Lung microvascular endothelial cell (primary cell): ENCODE data around the gene RAN. TPM values are rescaled to one million over a fixed set of nuclear protein-coding genes. Genes with fewer than 3 reads are reported as not detected.
"Not testable (repeated sequence)": the region's sequence is repeated elsewhere in the genome, so short reads cannot be mapped to it uniquely, and the experiment has no call there.

ENCODE experiments used
- DNase-seq, 2 donors: peaks; one replicate each; pipeline versions ENCODE4 v3.0.0 to v3.0.0-alpha.2; 2010; ENCODE audit warnings: low read depth in 2 of 2
- total RNA-seq: library from RNA; depleted of rRNA; stranded (reverse); fragments of >200 nt; gene quantifications from 2 replicates; pipeline ENCODE4 v1.2.1, GENCODE V29; 2014

RAN gene
- total RNA-seq, 1 donor from 2014 or later = 296 TPM

- peak in 1 of 2 donors; percentile 65 for DNase-seq
Observed at GRCh38 chr12:130849561-130850417, 22.1 kb upstream of the RAN start.

- no peak for DNase-seq
Observed at GRCh38 chr12:130850418-130851021, 21.3 kb upstream of the RAN start.

- DNase-seq = no peak
Observed at GRCh38 chr12:130856088-130856487, 15.8 kb upstream of the RAN start.

GRCh38 chr12:130858084-130858483 is 13.8 kb upstream of the RAN start:
- DNase-seq = no peak

GRCh38 chr12:130859161-130859560 is 12.7 kb upstream of the RAN start:
- DNase-seq = no peak

GRCh38 chr12:130860311-130860710 is 11.6 kb upstream of the RAN start:
- DNase-seq = no peak

- DNase-seq = no peak
Observed at GRCh38 chr12:130862161-130862560, 9.7 kb upstream of the RAN start.

GRCh38 chr12:130862771-130863170 is 9.1 kb upstream of the RAN start:
- DNase-seq = not testable (repeated sequence)

- DNase-seq = no peak
Observed at GRCh38 chr12:130863298-130863697, 8.6 kb upstream of the RAN start.

GRCh38 chr12:130868412-130868811 is 3.5 kb upstream of the RAN start:
- DNase-seq = no peak

GRCh38 chr12:130870442-130871285 is 1.2 kb upstream of the RAN start:
- peak; percentile 61 to 62 for DNase-seq

- peak; percentile 53 to 55 for DNase-seq
Observed at GRCh38 chr12:130872179-130873096, 572 bp downstream of the RAN start.

GRCh38 chr12:130873106-130873795 is 1.4 kb downstream of the RAN start:
- peak in 1 of 2 donors; percentile 15 for DNase-seq

GRCh38 chr12:130873825-130874224 is 2.0 kb downstream of the RAN start:
- DNase-seq = no peak

- DNase-seq = no peak
Observed at GRCh38 chr12:130874696-130875095, 2.8 kb downstream of the RAN start.

GRCh38 chr12:130875193-130875592 is 3.3 kb downstream of the RAN start:
- DNase-seq = no peak

GRCh38 chr12:130875708-130876107 is 3.8 kb downstream of the RAN start:
- DNase-seq = not testable (repeated sequence)

- DNase-seq = no peak
Observed at GRCh38 chr12:130876297-130876696, 4.4 kb downstream of the RAN start.

- no peak for DNase-seq
Observed at GRCh38 chr12:130876758-130877157, 4.9 kb downstream of the RAN start.

GRCh38 chr12:130877333-130877732 is 5.5 kb downstream of the RAN start:
- DNase-seq = no peak
